Amniotic stem cell (primary cell): Measurements from ENCODE around the gene USP22.

ENCODE experiments used
- DNase-seq: peaks from one replicate; lab custom pipeline; 2025; lab: John Stamatoyannopoulos, UW

USP22 gene

DNA sequence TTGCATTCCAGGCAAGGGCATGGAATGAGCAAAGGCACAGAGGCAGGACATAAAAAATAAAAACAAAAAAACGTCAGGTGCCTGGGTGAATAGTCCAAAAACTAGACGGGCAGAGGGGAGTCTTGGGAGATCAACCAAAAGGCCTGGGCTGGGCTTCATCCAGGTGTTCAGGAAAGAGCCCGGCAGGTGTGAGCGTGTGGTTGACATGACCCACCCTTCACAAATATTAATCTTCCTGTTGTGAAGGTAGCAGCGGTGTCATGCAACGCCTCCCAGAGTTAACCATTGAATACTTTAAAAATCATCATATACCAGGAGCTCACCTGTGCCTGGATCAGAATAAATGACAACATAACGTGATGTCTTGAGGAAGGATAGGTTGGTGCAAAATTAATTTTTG is 90.6 kb downstream of the USP22 start:
- DNase-seq, result no peak
